OCI-LY1 (cell line): ENCODE data around the gene H6PD.

ENCODE experiments used
- H2AFZ ChIP-seq: fragments of 200-600 bp; sonication (generic), shearing (Covaris generic); 2 replicates; pipeline ENCODE4 v1.6.0; 2014; ENCODE audit warnings: antibody characterized with exemption, mild to moderate bottlenecking, low read length
- H3F3A ChIP-seq: fragments of 200-600 bp; sonication (generic), shearing (Covaris generic); 2 replicates; pipeline ENCODE4 v1.6.0; 2014; ENCODE audit warnings: mild to moderate bottlenecking, antibody characterized with exemption, low read length, moderate library complexity; ENCODE audit not compliant: insufficient read depth
- H3K27ac ChIP-seq: fragments of 200-600 bp; sonication (generic); 2 replicates; pipeline ENCODE4 v1.5.1; 2014; ENCODE audit warnings: low read length, mixed run types, mild to moderate bottlenecking, low read depth; ENCODE audit not compliant: poor library complexity, severe bottlenecking
- H3K27me3 ChIP-seq: fragments of 200-600 bp; sonication (generic); 2 replicates; pipeline ENCODE4 v1.6.0; 2014; ENCODE audit warnings: antibody characterized with exemption, mild to moderate bottlenecking, low read length, moderate library complexity; ENCODE audit not compliant: insufficient read depth
- H3K36me3 ChIP-seq: fragments of 200-600 bp; sonication (generic); 2 replicates; pipeline ENCODE4 v1.6.1; 2014; ENCODE audit warnings: mild to moderate bottlenecking, antibody characterized with exemption, low read length, moderate library complexity, mixed read lengths; ENCODE audit not compliant: insufficient read depth
- H3K4me1 ChIP-seq: fragments of 200-600 bp; sonication (generic); 2 replicates; pipeline ENCODE4 v1.5.1; 2014; ENCODE audit warnings: mild to moderate bottlenecking, low read length, moderate library complexity; ENCODE audit not compliant: insufficient read depth, severe bottlenecking
- H3K4me2 ChIP-seq: fragments of 200-600 bp; sonication (generic), shearing (Covaris generic); 2 replicates; pipeline ENCODE4 v1.6.1; 2014; ENCODE audit warnings: low read length
- H3K4me3 ChIP-seq: fragments of 200-600 bp; sonication (generic); 2 replicates; pipeline ENCODE4 v1.5.1; 2014; ENCODE audit warnings: low read length, low read depth, mild to moderate bottlenecking, mixed read lengths; ENCODE audit not compliant: poor library complexity, severe bottlenecking
- H3K79me2 ChIP-seq: fragments of 200-600 bp; shearing (Covaris generic); 2 replicates; pipeline ENCODE4 v1.6.1; 2016; ENCODE audit warnings: mixed run types, low read length, mixed read lengths; ENCODE audit not compliant: insufficient read depth
- H3K9ac ChIP-seq: fragments of 200-600 bp; sonication (generic), shearing (Covaris generic); 2 replicates; pipeline ENCODE4 v1.6.1; 2014; ENCODE audit warnings: mild to moderate bottlenecking, low read length, mixed read lengths
- H3K9me2 ChIP-seq: fragments of 200-600 bp; sonication (generic), shearing (Covaris generic); 2 replicates; pipeline ENCODE4 v1.6.1; 2014; ENCODE audit warnings: low read depth, mild to moderate bottlenecking, low read length, mixed read lengths
- H3K9me3 ChIP-seq: fragments of 200-600 bp; shearing (Covaris generic); 2 replicates; pipeline ENCODE4 v1.6.1; 2014; ENCODE audit warnings: low read length, mixed read lengths
- H4K20me1 ChIP-seq: fragments of 200-600 bp; sonication (generic), shearing (Covaris generic); 2 replicates; pipeline ENCODE4 v1.6.0; 2016; ENCODE audit warnings: mild to moderate bottlenecking, low read length; ENCODE audit not compliant: insufficient read depth
- CTCF ChIP-seq: fragments of 200-600 bp; sonication (generic), shearing (Covaris generic); IDR thresholded peaks from 2 replicates; pipeline ENCODE4 v1.5.1; 2017; ENCODE audit warnings: mild to moderate bottlenecking, antibody characterized with exemption, low read length, moderate library complexity, mixed read lengths
- EZH2 ChIP-seq: fragments of 200-600 bp; sonication (generic), shearing (Covaris generic); IDR thresholded peaks from 2 replicates; pipeline ENCODE4 v1.8.0; 2017; ENCODE audit warnings: borderline replicate concordance, mixed run types, mild to moderate bottlenecking, antibody characterized with exemption, low read length, moderate library complexity, mixed read lengths

H6PD gene

DNA sequence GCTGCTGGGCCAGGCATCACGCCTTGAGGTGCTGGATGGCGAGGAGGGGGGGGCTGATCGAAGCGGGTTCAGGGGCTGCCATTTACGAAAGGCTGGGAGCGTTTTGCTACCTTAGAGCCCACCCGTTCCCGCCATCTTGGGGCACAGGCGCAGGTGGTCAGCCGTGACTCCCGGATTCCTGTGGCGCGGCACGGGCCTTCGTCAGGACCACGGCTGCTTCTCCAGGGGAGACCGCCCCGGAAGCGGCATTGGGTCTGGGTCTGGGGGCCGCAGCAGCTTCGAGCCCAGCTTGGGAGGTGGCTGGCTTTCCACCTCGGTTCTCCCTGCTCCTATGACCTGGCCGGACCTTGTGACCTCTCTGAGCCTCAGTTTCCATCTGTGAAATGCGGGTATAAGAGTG is 81.9 kb downstream of the H6PD start:
- no peaks in the 10 kb centered on the region for H3K36me3 ChIP-seq
- H3K27ac ChIP-seq: no peak overlapping the region
- no peaks in the 10 kb centered on the region for H3F3A ChIP-seq
- no peak overlapping the region for H3K9ac ChIP-seq
- no peaks in the 10 kb centered on the region for H3K27me3 ChIP-seq
- H3K9me2 ChIP-seq: no peaks in the 10 kb centered on the region
- no peak overlapping the region for H3K4me2 ChIP-seq
- TF ChIP-seq CTCF: no peak
- no peak for TF ChIP-seq EZH2
- H3K79me2 ChIP-seq: no peaks in the 10 kb centered on the region
- H3K4me1 ChIP-seq: peaks cover 57% of the 10 kb centered on the region
- no peaks in the 10 kb centered on the region for H3K9me3 ChIP-seq
- H3K4me3 ChIP-seq: no peak overlapping the region
- H4K20me1 ChIP-seq: no peaks in the 10 kb centered on the region
- no peak overlapping the region for H2AFZ ChIP-seq

DNA sequence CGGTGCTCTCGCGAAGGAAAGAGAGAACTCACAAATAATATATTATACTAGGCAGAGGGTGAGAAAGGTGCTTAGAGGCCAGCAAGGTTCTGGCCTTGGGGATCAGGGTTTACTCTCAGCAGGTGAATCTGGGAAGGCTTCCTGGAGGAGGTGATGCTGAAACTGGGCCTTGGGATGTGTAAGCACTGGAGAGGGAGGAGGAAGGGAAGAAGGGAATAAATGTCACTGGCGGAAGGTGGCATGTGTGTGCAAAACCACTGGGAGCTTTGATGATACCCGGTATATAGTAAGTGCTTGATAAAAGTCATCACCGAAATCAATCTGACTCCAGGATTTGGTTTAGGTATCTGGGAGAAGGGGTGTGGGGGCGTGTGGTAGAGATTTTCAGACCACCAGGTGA is 82.5 kb downstream of the H6PD start:
- Histone ChIP-seq H3K4me2 (no peak overlapping the region; the same call in 1 of the 2 replicates), H3K27ac (no peak overlapping the region), H3K4me1 (peaks cover 57% of the 10 kb centered on the region), H3K9me3 (no peaks in the 10 kb centered on the region), H3K9me2 (no peaks in the 10 kb centered on the region), H3K36me3 (no peaks in the 10 kb centered on the region), H3K79me2 (no peaks in the 10 kb centered on the region), H2AFZ (no peak overlapping the region), H3K27me3 (no peaks in the 10 kb centered on the region), H4K20me1 (no peaks in the 10 kb centered on the region), H3K9ac (no peak overlapping the region), H3F3A (no peaks in the 10 kb centered on the region), H3K4me3 (no peak overlapping the region)
- no peak for TF ChIP-seq EZH2
- TF ChIP-seq CTCF: no peak

DNA sequence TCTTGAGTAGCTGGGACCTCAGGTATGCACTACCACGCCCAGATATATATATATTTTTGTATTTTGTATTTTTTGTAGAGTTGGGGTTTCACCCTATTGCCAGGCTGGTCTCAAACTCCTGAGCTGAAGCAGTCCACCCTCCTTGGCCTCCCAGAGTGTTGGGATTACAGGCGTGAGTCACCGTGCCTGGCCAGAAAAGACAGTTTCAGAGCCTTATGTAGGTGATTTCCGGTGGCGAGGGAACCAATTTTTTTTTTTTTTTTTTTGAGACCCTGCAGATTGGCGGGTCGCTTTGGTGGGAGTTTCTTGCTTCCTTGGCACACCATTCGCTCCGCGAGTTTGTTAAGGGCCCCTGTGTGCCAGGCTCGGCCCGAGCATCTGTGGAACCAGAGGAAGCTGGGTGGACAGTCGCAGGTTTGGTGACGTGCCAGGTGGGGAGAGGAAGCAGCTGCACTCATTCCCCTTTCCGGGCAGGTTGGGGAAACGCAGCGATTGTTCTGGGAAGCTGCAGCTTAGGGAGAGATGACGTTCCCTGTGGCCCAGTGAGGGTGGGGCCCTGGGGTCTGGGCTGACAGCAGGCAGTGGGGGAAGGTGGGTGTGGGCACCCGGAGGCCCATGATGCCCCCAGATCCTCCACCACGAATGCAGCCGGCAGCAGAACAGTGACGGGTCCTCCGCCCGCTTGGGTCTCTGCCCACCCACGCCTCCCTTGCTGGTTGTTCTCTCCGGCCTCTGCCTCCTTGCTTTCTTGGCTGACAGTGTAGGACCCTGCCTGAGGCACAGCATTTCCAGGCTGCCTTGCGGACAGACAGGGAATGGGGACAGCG is 83.2 kb downstream of the H6PD start:
- no peaks in the 10 kb centered on the region for H4K20me1 ChIP-seq
- H3K27ac ChIP-seq: peak overlapping the region; percentile 1
- H3K9ac ChIP-seq: no peak overlapping the region
- no peaks in the 10 kb centered on the region for H3K79me2 ChIP-seq
- H3K9me3 ChIP-seq: no peaks in the 10 kb centered on the region
- no peaks in the 10 kb centered on the region for H3K27me3 ChIP-seq
- H3F3A ChIP-seq: no peaks in the 10 kb centered on the region
- H3K36me3 ChIP-seq: no peaks in the 10 kb centered on the region
- H3K9me2 ChIP-seq: no peaks in the 10 kb centered on the region
- peaks cover 57% of the 10 kb centered on the region for H3K4me1 ChIP-seq
- H2AFZ ChIP-seq: no peak overlapping the region
- H3K4me3 ChIP-seq: no peak overlapping the region
- TF ChIP-seq EZH2 (no peak), CTCF (no peak)
- H3K4me2 ChIP-seq: no peak overlapping the region; the same call in 1 of the 2 replicates
